HG03565 (cell line): Measurements from ENCODE around the gene APOBEC3F.
"Not testable (repeated sequence)": the region's sequence is repeated elsewhere in the genome, so short reads cannot be mapped to it uniquely, and the experiment has no call there.

Source experiments
- ATAC-seq: cut with Tn5 transposase; IDR thresholded peaks from one replicate; pipeline ENCODE4 v1.9.1; 2021; ENCODE audit warnings: mild to moderate bottlenecking, moderate library complexity; ENCODE audit not compliant: unreplicated experiment

APOBEC3F gene

GRCh38 chr22:39068033-39068785 is 27.5 kb downstream of the APOBEC3F start:
- no peak for ATAC-seq

- ATAC-seq: no peak
Observed at GRCh38 chr22:39070186-39070585, 29.5 kb downstream of the APOBEC3F start.

GRCh38 chr22:39072581-39072981 is 31.9 kb downstream of the APOBEC3F start:
- ATAC-seq: not testable (repeated sequence)

- no peak for ATAC-seq
Observed at GRCh38 chr22:39073981-39074380, 33.3 kb downstream of the APOBEC3F start.

- not testable (repeated sequence) for ATAC-seq
Observed at GRCh38 chr22:39076155-39077025, 35.7 kb downstream of the APOBEC3F start.

- peak; percentile 63 for ATAC-seq
Observed at GRCh38 chr22:39077026-39077840, 36.6 kb downstream of the APOBEC3F start, which contains the start of gene APOBEC3G. TSS of gene APOBEC3G (plus strand) at chr22:39077275. CDS start at chr22:39077362, 87 bp downstream.

DNA sequence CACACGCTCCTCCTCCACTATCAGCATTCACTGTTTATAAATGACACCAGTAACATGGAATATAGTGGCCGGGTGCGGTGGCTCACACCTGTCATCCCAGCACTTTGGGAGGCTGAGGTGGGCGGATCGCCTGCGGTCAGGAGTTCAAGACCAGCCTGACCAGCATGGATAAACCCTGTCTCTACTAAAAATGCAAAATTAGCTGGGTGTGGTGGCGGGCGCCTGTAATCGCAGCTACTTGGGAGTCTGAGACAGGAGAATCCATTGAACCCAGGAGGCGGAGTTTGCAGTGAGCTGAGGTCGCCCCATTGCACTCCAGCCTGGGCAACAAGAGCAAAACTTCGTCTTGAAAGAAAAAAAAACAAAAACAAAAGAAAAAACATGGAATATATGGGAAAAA is 37.2 kb downstream of the APOBEC3F start:
- not testable (repeated sequence) for ATAC-seq

GRCh38 chr22:39078329-39078728 is 37.7 kb downstream of the APOBEC3F start:
- ATAC-seq: no peak

DNA sequence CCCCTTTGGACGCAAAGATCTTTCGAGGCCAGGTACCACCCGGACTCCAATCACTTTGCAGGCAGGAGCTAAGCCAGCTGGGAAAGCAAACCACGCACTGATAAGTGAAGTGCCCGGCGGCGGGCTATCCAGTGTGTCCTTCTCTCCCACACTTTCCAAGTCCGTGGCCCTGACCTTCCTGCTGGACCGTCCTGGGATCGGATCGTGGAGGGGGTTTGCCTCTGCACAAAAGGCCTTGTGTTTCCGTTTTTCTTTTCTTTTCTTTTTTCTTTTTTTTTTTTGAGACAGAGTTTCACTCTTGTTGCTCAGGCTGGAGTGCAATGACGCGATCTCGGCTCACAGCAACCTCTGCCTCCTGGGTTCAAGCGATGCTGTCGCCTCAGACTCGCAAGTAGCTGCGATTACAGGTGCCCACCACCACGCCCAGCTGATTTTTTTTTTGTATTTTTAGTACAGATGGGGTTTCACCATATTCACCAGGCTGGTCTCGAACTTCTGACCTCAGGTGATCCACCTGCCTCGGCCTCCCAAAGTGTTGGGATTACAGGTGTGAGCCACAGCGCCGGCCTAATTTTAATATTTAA is 38.5 kb downstream of the APOBEC3F start:
- not testable (repeated sequence) for ATAC-seq

GRCh38 chr22:39080052-39080762 is 39.5 kb downstream of the APOBEC3F start:
- ATAC-seq: no peak

GRCh38 chr22:39081016-39081415 is 40.4 kb downstream of the APOBEC3F start:
- ATAC-seq: no peak

GRCh38 chr22:39081598-39081997 is 40.9 kb downstream of the APOBEC3F start:
- no peak for ATAC-seq

- ATAC-seq: no peak
Observed at GRCh38 chr22:39083212-39084165, 42.8 kb downstream of the APOBEC3F start.

GRCh38 chr22:39084666-39085065 is 44.0 kb downstream of the APOBEC3F start:
- no peak for ATAC-seq

DNA sequence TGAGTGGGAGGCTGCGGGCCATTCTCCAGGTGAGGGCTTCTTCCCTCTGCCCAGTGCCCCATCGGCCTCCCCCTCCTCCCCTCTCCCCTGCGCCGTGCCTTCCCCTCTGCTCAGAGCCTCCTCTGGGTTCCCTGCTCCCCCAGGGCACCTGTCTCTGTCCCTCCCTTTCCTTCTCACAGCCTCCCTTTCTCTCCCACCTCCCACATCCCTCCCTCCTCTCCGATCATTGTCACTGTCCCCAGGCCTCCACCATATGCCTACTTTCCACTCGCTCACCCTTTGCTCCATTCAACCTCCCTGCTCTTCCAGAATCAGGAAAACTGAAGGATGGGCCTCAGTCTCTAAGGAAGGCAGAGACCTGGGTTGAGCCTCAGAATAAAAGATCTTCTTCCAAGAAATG is 46.4 kb downstream of the APOBEC3F start:
- no peak for ATAC-seq

DNA sequence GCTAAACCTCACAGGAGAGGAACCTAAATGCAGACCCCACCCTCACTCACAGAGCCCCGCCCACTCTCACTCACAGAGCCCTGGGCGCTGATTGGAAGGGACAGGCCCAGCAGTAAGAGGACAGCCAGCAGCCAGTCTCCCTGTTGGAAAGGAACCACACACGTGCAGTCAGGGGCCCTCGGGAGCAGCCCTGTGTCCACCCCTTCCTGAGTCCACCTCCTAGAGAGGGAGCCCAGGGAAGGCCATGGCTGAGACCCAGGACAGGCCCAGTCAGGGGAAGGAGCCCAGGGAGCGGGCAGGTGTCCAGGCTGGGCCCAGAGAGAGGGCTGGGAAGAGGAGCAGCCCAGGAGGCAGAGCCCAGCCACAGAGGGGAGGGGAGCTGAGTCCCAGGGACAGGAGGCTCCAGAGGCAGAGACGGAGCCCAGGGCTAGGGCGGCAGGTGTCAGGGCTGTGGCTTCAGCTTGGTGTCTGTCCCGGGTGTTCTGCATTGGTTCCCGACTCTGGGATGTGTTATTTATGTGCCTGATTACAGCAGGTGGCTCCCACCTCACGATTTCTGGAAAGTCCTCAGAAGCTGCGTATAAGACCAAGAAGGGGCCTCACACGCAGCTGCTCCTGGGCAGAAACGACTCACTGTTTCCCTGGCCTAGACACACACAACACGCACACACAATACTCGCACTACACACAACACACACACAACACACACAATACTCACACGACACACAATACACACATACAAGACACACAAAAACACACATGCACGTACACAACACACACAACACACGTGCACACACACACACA is 47.4 kb downstream of the APOBEC3F start:
- no peak for ATAC-seq

DNA sequence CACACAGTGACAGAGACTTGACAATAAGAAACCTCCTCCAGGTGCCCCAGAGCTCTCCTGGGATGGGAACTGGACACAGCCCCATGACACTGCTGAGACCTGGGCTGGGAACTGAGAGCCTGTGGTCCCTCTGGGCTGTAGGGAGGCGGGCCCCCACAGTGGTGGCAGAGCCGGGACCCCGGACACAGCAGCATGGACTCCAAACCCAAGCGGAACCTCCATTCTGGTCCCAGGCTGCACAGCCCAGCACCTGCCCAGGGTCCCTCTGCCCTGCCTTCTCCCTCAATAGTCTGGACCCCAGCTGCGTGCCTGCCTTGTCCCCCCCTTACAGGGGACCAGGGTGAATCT is 48.0 kb downstream of the APOBEC3F start:
- ATAC-seq: no peak

DNA sequence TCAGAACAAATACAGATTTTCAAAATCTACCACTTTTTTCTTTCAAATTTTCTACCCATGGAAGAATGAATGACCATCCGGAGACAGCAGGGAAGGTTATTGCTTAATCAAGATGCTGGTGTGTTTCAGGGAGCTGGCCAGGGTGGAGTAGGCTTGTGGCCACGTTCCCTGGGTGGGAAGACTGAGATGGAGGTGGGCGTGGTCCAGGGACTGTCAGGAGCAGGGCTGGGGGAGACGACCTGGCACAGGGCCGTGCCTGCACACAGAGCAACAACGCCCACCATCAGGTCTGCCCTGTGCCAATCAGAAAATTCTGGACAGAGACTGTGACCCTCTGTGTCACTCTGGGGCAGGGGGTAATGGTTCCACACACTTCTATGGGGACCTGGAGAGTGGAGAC is 49.3 kb downstream of the APOBEC3F start:
- no peak for ATAC-seq
